GM19324 (cell line): ENCODE results near the gene ZNF132.

ENCODE experiments used
- ATAC-seq: cut with Tn5 transposase; IDR thresholded peaks from one replicate; pipeline ENCODE4 v1.9.1; 2021; ENCODE audit warnings: mild to moderate bottlenecking, moderate library complexity; ENCODE audit not compliant: unreplicated experiment, low FRiP score

The ZNF132 gene

DNA sequence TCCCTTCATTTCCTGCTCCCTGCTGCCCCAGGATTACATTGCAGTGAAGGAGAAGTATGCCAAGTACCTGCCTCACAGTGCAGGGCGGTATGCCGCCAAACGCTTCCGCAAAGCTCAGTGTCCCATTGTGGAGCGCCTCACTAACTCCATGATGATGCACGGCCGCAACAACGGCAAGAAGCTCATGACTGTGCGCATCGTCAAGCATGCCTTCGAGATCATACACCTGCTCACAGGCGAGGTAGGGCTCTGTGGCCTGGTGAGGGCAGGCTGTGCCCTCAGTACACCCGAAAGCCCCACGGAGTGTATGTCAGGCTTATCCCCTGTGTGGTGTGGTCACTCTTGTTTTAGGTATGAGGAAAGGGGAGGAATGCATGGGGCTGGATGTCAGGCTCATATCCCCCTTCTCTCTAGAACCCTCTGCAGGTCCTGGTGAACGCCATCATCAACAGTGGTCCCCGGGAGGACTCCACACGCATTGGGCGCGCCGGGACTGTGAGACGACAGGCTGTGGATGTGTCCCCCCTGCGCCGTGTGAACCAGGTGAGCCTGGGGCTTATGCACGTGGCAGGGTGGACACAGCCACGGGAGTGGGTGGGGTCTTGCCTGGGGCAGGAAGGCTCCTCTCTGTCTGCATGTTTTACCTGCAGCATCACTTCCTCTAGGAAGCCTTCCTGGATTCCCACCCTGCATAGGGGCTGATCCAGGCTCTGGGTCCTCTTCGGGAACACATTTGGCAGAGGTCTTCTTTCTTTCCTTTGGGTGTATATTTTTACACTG is 46.8 kb downstream of the ZNF132 start:
- ATAC-seq, result no peak

- no peak for ATAC-seq
Measured at GRCh38 chr19:58388175-58388526, 51.8 kb downstream of the ZNF132 start.

DNA sequence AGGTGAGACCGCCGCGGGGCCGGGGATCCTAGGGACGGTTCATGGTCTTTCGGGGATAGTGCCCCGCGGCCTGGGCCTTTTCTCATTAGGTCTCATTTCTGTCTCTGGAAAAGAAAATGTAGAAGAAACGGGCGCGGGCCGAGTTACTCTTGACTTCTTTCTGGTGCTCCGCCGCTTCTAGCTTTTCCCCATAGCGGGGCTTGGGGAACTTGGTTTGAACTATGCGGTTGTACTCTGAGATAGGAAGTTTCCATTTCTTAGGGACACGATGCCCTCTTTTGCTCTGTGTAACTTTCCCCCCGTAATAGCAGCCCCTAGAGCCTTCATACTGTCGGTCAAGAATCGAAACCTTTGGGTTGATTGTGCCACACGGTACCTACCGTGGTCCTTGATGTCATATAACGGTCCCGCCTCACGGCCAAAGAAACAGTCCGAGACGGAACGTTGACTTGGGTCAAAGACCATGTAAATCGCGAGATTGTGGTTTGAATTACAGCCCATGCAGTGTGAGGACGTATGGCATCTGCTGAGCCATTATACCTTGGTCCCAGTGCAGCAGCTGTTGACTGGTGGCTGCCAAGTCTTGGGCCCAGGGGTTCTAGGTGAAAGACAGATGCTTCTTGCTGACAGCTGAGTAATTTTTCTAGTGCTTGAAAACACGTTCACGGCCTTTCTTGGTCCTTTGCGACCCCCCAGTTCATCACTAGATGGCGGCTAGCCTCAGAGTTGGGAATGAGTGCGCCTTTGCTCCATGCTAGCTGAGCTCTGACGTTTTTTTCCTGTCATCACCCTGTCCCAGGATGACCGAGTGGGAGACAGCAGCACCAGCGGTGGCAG is 52.4 kb downstream of the ZNF132 start:
- ATAC-seq, result no peak

DNA sequence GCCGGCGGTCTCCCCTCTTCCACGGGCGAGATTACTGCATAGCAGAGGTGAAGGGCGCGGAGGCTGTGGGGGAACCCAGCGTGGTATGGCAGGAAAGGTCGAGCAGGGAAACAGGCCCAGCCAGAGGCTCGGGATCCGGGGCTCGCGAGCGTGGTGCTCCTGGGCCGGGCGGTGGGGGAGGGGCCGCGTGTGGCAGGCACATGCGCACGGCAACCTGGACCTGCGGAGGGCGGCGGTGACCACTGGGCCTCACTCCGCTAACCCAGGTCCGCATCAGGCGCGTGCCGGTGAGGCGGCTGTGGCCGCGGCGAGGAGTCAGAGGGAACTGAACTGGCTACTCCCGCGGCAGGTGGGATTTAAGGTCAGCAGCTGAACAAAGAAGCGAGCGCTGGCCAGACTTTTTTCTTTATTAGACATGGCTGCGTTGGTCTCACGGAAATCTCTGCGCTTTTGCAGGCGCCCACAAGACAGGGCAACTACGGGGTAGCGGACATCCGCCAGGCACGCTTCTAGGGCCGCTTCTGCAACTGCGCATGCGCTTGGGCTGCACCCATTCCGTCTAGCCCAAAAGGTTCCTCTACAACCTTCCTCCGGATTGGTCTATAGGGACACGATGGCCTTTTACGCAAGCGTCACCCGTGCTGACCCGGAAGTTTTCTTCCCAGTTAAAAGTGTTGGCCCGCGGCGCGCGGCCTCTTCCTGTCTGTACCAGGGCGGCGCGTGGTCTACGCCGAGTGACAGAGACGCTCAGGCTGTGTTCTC is 53.2 kb downstream of the ZNF132 start, which contains the start of gene RPS5:
Gene RPS5 (plus strand): TSS at position 694 of the 762 bp plus-strand sequence. CDS start 869 bp downstream, outside the sequence.
- ATAC-seq, result peak; percentile 91

GRCh38 chr19:58385891-58386575 is 53.9 kb downstream of the ZNF132 start:
- ATAC-seq, result no peak

- no peak for ATAC-seq
Measured at GRCh38 chr19:58385313-58385890, 54.6 kb downstream of the ZNF132 start.

DNA sequence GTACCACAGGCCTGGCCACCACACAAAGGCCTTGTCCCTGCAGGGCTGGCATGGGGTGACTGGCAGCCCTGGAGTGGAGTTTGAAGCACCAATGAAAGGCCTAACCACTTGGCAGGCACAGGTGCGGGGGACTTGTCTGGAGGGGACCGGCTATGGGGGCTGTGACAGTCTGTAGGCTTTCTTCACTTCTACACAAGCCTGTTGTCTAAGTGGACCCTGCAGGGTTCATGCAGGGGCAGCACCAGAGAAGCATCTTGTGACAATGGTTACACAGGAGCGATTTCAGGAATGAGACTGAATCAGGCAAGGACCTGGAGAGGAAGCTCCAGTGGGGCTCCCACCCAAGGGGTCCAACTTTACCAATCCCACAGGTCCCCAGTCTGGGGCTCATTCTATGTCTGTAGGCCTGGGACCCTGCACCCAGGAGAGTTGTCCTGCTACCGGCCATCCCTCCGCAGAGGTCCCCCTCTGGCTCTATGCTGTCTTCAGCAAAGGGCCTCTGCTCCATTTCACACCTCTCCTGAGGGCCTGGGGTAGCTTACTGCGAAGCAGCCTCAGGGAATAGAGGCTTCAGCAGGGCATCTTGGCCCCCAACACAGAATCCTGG is 56.9 kb downstream of the ZNF132 start:
- no peak for ATAC-seq
